Hematopoietic multipotent progenitor cell treated with erythropoietin and hydrocortisone succinate and interleukin-3 and kit ligand, for 17 days (in vitro differentiated cells): ENCODE data around the gene THRB.

Experiments
- DNase-seq: peaks from one replicate; pipeline ENCODE4 v3.0.0-alpha.2; 2015; ENCODE audit warnings: low spot score

The THRB gene

GRCh38 chr3:24512564-24513197 is 18.0 kb upstream of the THRB start:
- no peak for DNase-seq

GRCh38 chr3:24510030-24510648 is 15.5 kb upstream of the THRB start:
- DNase-seq = no peak

GRCh38 chr3:24508423-24508839 is 13.8 kb upstream of the THRB start:
- DNase-seq = no peak

GRCh38 chr3:24507776-24508422 is 13.2 kb upstream of the THRB start:
- DNase-seq = no peak

GRCh38 chr3:24506966-24507775 is 12.5 kb upstream of the THRB start:
- no peak for DNase-seq

- peak; percentile 26 for DNase-seq
Observed at GRCh38 chr3:24505691-24506550, 11.3 kb upstream of the THRB start.

- peak; percentile 12 for DNase-seq
Observed at GRCh38 chr3:24504772-24505171, 10.1 kb upstream of the THRB start.

GRCh38 chr3:24503616-24504113 is 9.0 kb upstream of the THRB start:
- DNase-seq = no peak

- DNase-seq = no peak
Observed at GRCh38 chr3:24502690-24503089, 8.0 kb upstream of the THRB start.

- DNase-seq = no peak
Observed at GRCh38 chr3:24500806-24501205, 6.2 kb upstream of the THRB start.

- DNase-seq = no peak
Observed at GRCh38 chr3:24499991-24500390, 5.3 kb upstream of the THRB start.

- DNase-seq = no peak
Observed at GRCh38 chr3:24498796-24499195, 4.1 kb upstream of the THRB start.

- DNase-seq = no peak
Observed at GRCh38 chr3:24498391-24498790, 3.7 kb upstream of the THRB start.

- DNase-seq = no peak
Observed at GRCh38 chr3:24497942-24498341, 3.3 kb upstream of the THRB start.

- DNase-seq = peak; percentile 53
Observed at GRCh38 chr3:24496529-24497482, 2.2 kb upstream of the THRB start.

GRCh38 chr3:24495326-24495994 is 810 bp upstream of the THRB start:
- DNase-seq = peak; percentile 34

GRCh38 chr3:24493746-24494617 is 668 bp downstream of the THRB start:
- DNase-seq = peak; percentile 33

- no peak for DNase-seq
Observed at GRCh38 chr3:24492971-24493551, 1.6 kb downstream of the THRB start.
